ENCODE measurements around the gene FOXJ1. TPM values are rescaled to one million over a fixed set of nuclear protein-coding genes. Genes with fewer than 3 reads are reported as not detected.

FOXJ1 gene
- total RNA-seq: not detected in 2 replicates

GRCh38 chr17:76141212-76142038, at the start of gene FOXJ1:
Gene FOXJ1, minus strand, starts transcription at chr17:76141245. Its CDS starts 850 bp downstream, at chr17:76140395.

GRCh38 chr17:76103274-76104139, 37.5 kb downstream of the FOXJ1 start, which contains the start of gene EXOC7:
Gene EXOC7, minus strand, starts transcription at chr17:76103787. Its CDS starts 95 bp downstream, at chr17:76103692.

Other genes with a start within 250 kb of the FOXJ1 start
- 13.5 and 16.1 TPM in 2 replicates for gene TRIM65, start 244.3 kb downstream of the FOXJ1 start, total RNA-seq
- gene MRPL38, start 236.4 kb downstream of the FOXJ1 start, total RNA-seq: 21.4 and 21.9 TPM in 2 replicates
- gene FBF1, start 200.2 kb downstream of the FOXJ1 start, total RNA-seq: 8.8 and 15.0 TPM in 2 replicates
- gene ACOX1, start 162.1 kb downstream of the FOXJ1 start, total RNA-seq: 49.1 and 63.6 TPM in 2 replicates
- gene TEN1, start 162.0 kb downstream of the FOXJ1 start, total RNA-seq: 14.1 and 15.5 TPM in 2 replicates
- 0.71 and 0.92 TPM in 2 replicates for gene CDK3, start 140.4 kb downstream of the FOXJ1 start, total RNA-seq
- gene EVPL, start 113.9 kb downstream of the FOXJ1 start, total RNA-seq: under 0.01 TPM in 2 replicates
- 24.6 and 45.7 TPM in 2 replicates for gene SRP68, start 68.7 kb downstream of the FOXJ1 start, total RNA-seq
- gene GALR2, start 66.5 kb downstream of the FOXJ1 start, total RNA-seq: 0.14 TPM in 1 of 2 replicates, not detected in the other
- not detected in 2 replicates for gene ZACN, start 62.1 kb downstream of the FOXJ1 start, total RNA-seq
- 78.6 and 82.0 TPM in 2 replicates for gene EXOC7, start 37.5 kb downstream of the FOXJ1 start, total RNA-seq
- gene RNF157, start 99.2 kb upstream of the FOXJ1 start, total RNA-seq: 0.09 and 0.28 TPM in 2 replicates
- 1.4 and 1.6 TPM in 2 replicates for gene UBALD2, start 124.1 kb upstream of the FOXJ1 start, total RNA-seq
- 1.7 and 3.0 TPM in 2 replicates for gene QRICH2, start 167.0 kb upstream of the FOXJ1 start, total RNA-seq
- gene PRPSAP1, start 212.7 kb upstream of the FOXJ1 start, total RNA-seq: 24.5 and 32.7 TPM in 2 replicates
- gene SPHK1, start 243.4 kb upstream of the FOXJ1 start, total RNA-seq: 39.0 and 39.3 TPM in 2 replicates